ENCODE measurements around the gene CECR2.

DNA sequence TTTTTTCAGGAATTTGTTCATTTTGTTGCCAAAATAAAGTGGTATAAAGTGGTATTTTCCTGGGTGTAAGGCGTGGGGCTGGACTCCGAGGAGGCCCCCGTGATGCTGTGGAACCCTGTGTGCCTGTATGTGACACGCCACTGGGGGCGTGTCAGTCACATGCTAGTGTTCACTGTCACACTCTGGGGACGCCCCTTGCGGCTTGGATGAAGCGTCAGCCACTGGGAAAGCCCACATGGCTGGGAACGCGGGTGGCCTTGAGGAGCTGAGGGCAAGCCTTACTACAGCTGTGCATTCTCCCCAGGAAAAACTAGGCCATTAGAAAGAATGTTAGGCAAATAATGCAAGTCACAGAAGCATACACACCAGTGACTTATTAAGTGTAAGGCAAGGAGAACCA, 117.1 kb downstream of the CECR2 start:
- TF ChIP-seq, protein P1, sequence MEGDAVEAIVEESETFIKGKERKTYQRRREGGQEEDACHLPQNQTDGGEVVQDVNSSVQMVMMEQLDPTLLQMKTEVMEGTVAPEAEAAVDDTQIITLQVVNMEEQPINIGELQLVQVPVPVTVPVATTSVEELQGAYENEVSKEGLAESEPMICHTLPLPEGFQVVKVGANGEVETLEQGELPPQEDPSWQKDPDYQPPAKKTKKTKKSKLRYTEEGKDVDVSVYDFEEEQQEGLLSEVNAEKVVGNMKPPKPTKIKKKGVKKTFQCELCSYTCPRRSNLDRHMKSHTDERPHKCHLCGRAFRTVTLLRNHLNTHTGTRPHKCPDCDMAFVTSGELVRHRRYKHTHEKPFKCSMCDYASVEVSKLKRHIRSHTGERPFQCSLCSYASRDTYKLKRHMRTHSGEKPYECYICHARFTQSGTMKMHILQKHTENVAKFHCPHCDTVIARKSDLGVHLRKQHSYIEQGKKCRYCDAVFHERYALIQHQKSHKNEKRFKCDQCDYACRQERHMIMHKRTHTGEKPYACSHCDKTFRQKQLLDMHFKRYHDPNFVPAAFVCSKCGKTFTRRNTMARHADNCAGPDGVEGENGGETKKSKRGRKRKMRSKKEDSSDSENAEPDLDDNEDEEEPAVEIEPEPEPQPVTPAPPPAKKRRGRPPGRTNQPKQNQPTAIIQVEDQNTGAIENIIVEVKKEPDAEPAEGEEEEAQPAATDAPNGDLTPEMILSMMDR (IDR thresholded peaks at IDR 0.05), result no peak
- TF ChIP-seq POLR2AphosphoS5 (IDR thresholded peaks at IDR 0.05), result no peak
- TF ChIP-seq EP300 (IDR thresholded peaks at IDR 0.05), result no peak
- no peak for TF ChIP-seq POLR2A (IDR thresholded peaks at IDR 0.05)

Data from upper lobe of left lung (tissue), 4 donors.